ENCODE results near the gene CACNG3.

CACNG3 gene

GRCh38 chr16:24328835-24329452, 72.8 kb downstream of the CACNG3 start:
- Histone ChIP-seq H3K27me3 (ENCODE audit: insufficient read depth, low read length) (no peaks in the 10 kb centered on the region), H3K23ac (ENCODE audit: low read length) (no peak overlapping the region), H4K91ac (ENCODE audit: low read depth, low read length) (no peak overlapping the region), H3K27ac (ENCODE audit: low read depth, low read length) (no peak overlapping the region), H4K12ac (ENCODE audit: low read depth, low read length) (no peak overlapping the region), H3K79me2 (ENCODE audit: control insufficient read depth, insufficient read depth, low read length, poor library complexity) (no peaks in the 10 kb centered on the region), H3K14ac (ENCODE audit: low read length) (no peak overlapping the region), H4K8ac (ENCODE audit: low read depth, low read length) (no peak overlapping the region), H2AK5ac (ENCODE audit: low read length) (no peak overlapping the region), H3K36me3 (ENCODE audit: control insufficient read depth in 1 of 2, insufficient read depth in 2 of 2, low read length in 2 of 2) (no peaks in the 10 kb centered on the region), H3K4me1 (ENCODE audit: control insufficient read depth in 1 of 2, insufficient read depth in 2 of 2, low read length in 2 of 2) (no peaks in the 10 kb centered on the region), H3K18ac (ENCODE audit: low read length) (no peak overlapping the region), H3K9me3 (ENCODE audit: insufficient read depth, low read depth, low read length) (peaks cover 1% of the 10 kb centered on the region), H3K9ac (ENCODE audit: low read length) (no peak overlapping the region), H3K4me3 (ENCODE audit: low read depth, low read length) (no peak overlapping the region), H2BK120ac (ENCODE audit: insufficient read depth, low read length, poor library complexity) (no peak overlapping the region), H3K4ac (ENCODE audit: low read depth, low read length) (no peak overlapping the region), H2BK12ac (ENCODE audit: low read length) (no peak overlapping the region), H3K79me1 (ENCODE audit: low read length) (no peaks in the 10 kb centered on the region), H3K4me2 (ENCODE audit: low read length) (no peak overlapping the region), H2BK5ac (ENCODE audit: low read depth, low read length, poor library complexity) (no peak overlapping the region), H2AFZ (ENCODE audit: insufficient read depth, low read length, poor library complexity) (no peak overlapping the region)
- no CpG with 5 or more reads among the region's 14 CpGs for WGBS (ENCODE audit: extremely low coverage, insufficient coverage, insufficient read length)
- no peak for DNase-seq

GRCh38 chr16:24332178-24332577, 76.0 kb downstream of the CACNG3 start:
- no peak overlapping the region for H3K4me2 ChIP-seq (ENCODE audit: low read length)
- H3K9me3 ChIP-seq (ENCODE audit: insufficient read depth, low read depth, low read length): peaks cover 1% of the 10 kb centered on the region
- no peak overlapping the region for H3K9ac ChIP-seq (ENCODE audit: low read length)
- H4K12ac ChIP-seq (ENCODE audit: low read depth, low read length): no peak overlapping the region
- no peak overlapping the region for H3K14ac ChIP-seq (ENCODE audit: low read length)
- no peaks in the 10 kb centered on the region for H3K27me3 ChIP-seq (ENCODE audit: insufficient read depth, low read length)
- H3K4me1 ChIP-seq (ENCODE audit: control insufficient read depth in 1 of 2, insufficient read depth in 2 of 2, low read length in 2 of 2): no peaks in the 10 kb centered on the region
- no peak overlapping the region for H2AK5ac ChIP-seq (ENCODE audit: low read length)
- no peak overlapping the region for H2BK5ac ChIP-seq (ENCODE audit: low read depth, low read length, poor library complexity)
- H3K4ac ChIP-seq (ENCODE audit: low read depth, low read length): no peak overlapping the region
- H3K4me3 ChIP-seq (ENCODE audit: low read depth, low read length): no peak overlapping the region
- no CpG with 5 or more reads among the region's 3 CpGs for WGBS (ENCODE audit: extremely low coverage, insufficient coverage, insufficient read length)
- no peak overlapping the region for H2AFZ ChIP-seq (ENCODE audit: insufficient read depth, low read length, poor library complexity)
- no peak overlapping the region for H4K8ac ChIP-seq (ENCODE audit: low read depth, low read length)
- H3K79me1 ChIP-seq (ENCODE audit: low read length): no peaks in the 10 kb centered on the region
- H2BK120ac ChIP-seq (ENCODE audit: insufficient read depth, low read length, poor library complexity): no peak overlapping the region
- no peak overlapping the region for H4K91ac ChIP-seq (ENCODE audit: low read depth, low read length)
- H3K27ac ChIP-seq (ENCODE audit: low read depth, low read length): no peak overlapping the region
- no peak overlapping the region for H2BK12ac ChIP-seq (ENCODE audit: low read length)
- H3K36me3 ChIP-seq (ENCODE audit: control insufficient read depth in 1 of 2, insufficient read depth in 2 of 2, low read length in 2 of 2): no peaks in the 10 kb centered on the region
- no peak for DNase-seq
- H3K23ac ChIP-seq (ENCODE audit: low read length): no peak overlapping the region
- H3K79me2 ChIP-seq (ENCODE audit: control insufficient read depth, insufficient read depth, low read length, poor library complexity): no peaks in the 10 kb centered on the region
- H3K18ac ChIP-seq (ENCODE audit: low read length): no peak overlapping the region

GRCh38 chr16:24332582-24333090, 76.5 kb downstream of the CACNG3 start:
- Histone ChIP-seq H4K12ac (ENCODE audit: low read depth, low read length) (no peak overlapping the region), H2BK12ac (ENCODE audit: low read length) (no peak overlapping the region), H3K4ac (ENCODE audit: low read depth, low read length) (no peak overlapping the region), H3K18ac (ENCODE audit: low read length) (no peak overlapping the region), H3K36me3 (ENCODE audit: control insufficient read depth in 1 of 2, insufficient read depth in 2 of 2, low read length in 2 of 2) (no peaks in the 10 kb centered on the region), H2AK5ac (ENCODE audit: low read length) (no peak overlapping the region), H3K9ac (ENCODE audit: low read length) (no peak overlapping the region), H3K79me1 (ENCODE audit: low read length) (no peaks in the 10 kb centered on the region), H3K27ac (ENCODE audit: low read depth, low read length) (no peak overlapping the region), H3K4me1 (ENCODE audit: control insufficient read depth in 1 of 2, insufficient read depth in 2 of 2, low read length in 2 of 2) (no peaks in the 10 kb centered on the region), H4K91ac (ENCODE audit: low read depth, low read length) (no peak overlapping the region), H3K27me3 (ENCODE audit: insufficient read depth, low read length) (no peaks in the 10 kb centered on the region), H2BK5ac (ENCODE audit: low read depth, low read length, poor library complexity) (no peak overlapping the region), H3K9me3 (ENCODE audit: insufficient read depth, low read depth, low read length) (peaks cover 1% of the 10 kb centered on the region), H3K23ac (ENCODE audit: low read length) (no peak overlapping the region), H2AFZ (ENCODE audit: insufficient read depth, low read length, poor library complexity) (no peak overlapping the region), H3K4me2 (ENCODE audit: low read length) (no peak overlapping the region), H4K8ac (ENCODE audit: low read depth, low read length) (no peak overlapping the region), H2BK120ac (ENCODE audit: insufficient read depth, low read length, poor library complexity) (no peak overlapping the region), H3K4me3 (ENCODE audit: low read depth, low read length) (no peak overlapping the region), H3K79me2 (ENCODE audit: control insufficient read depth, insufficient read depth, low read length, poor library complexity) (no peaks in the 10 kb centered on the region), H3K14ac (ENCODE audit: low read length) (no peak overlapping the region)
- DNase-seq: no peak
- WGBS (ENCODE audit: extremely low coverage, insufficient coverage, insufficient read length): no CpG with 5 or more reads among the region's 10 CpGs

GRCh38 chr16:24336491-24336890, 80.4 kb downstream of the CACNG3 start:
- no peaks in the 10 kb centered on the region for H3K36me3 ChIP-seq (ENCODE audit: control insufficient read depth in 1 of 2, insufficient read depth in 2 of 2, low read length in 2 of 2)
- H3K14ac ChIP-seq (ENCODE audit: low read length): no peak overlapping the region
- H3K18ac ChIP-seq (ENCODE audit: low read length): no peak overlapping the region

More at GRCh38 chr16:24336491-24336890, 80.4 kb downstream of the CACNG3 start:
- WGBS (ENCODE audit: extremely low coverage, insufficient coverage, insufficient read length): no CpG with 5 or more reads among the region's 3 CpGs
- Histone ChIP-seq H3K4me1 (ENCODE audit: control insufficient read depth in 1 of 2, insufficient read depth in 2 of 2, low read length in 2 of 2) (no peaks in the 10 kb centered on the region), H2BK5ac (ENCODE audit: low read depth, low read length, poor library complexity) (no peak overlapping the region), H3K4me3 (ENCODE audit: low read depth, low read length) (no peak overlapping the region), H3K4ac (ENCODE audit: low read depth, low read length) (no peak overlapping the region), H3K4me2 (ENCODE audit: low read length) (no peak overlapping the region), H3K79me1 (ENCODE audit: low read length) (no peaks in the 10 kb centered on the region), H4K91ac (ENCODE audit: low read depth, low read length) (no peak overlapping the region), H3K27me3 (ENCODE audit: insufficient read depth, low read length) (no peaks in the 10 kb centered on the region), H3K27ac (ENCODE audit: low read depth, low read length) (no peak overlapping the region), H3K23ac (ENCODE audit: low read length) (no peak overlapping the region), H3K9ac (ENCODE audit: low read length) (no peak overlapping the region), H2AFZ (ENCODE audit: insufficient read depth, low read length, poor library complexity) (no peak overlapping the region), H3K9me3 (ENCODE audit: insufficient read depth, low read depth, low read length) (no peaks in the 10 kb centered on the region), H4K8ac (ENCODE audit: low read depth, low read length) (no peak overlapping the region), H2BK12ac (ENCODE audit: low read length) (no peak overlapping the region), H3K79me2 (ENCODE audit: control insufficient read depth, insufficient read depth, low read length, poor library complexity) (no peaks in the 10 kb centered on the region), H2AK5ac (ENCODE audit: low read length) (no peak overlapping the region), H2BK120ac (ENCODE audit: insufficient read depth, low read length, poor library complexity) (no peak overlapping the region), H4K12ac (ENCODE audit: low read depth, low read length) (no peak overlapping the region)
- no peak for DNase-seq

All from trophoblast cell (in vitro differentiated cells and primary cell).